Bronchial epithelial cell (primary cell): Measurements from ENCODE around the gene DELE1. TPM values are rescaled to one million over a fixed set of nuclear protein-coding genes. Genes with fewer than 3 reads are reported as not detected.

Experiments used
- DNase-seq: peaks from one replicate; pipeline ENCODE4 v3.0.0-alpha.2; 2010; ENCODE audit warnings: low read depth
- FAIRE-seq: peaks from 2 replicates; lab custom pipeline; 2011; peaks lifted over from hg19 to GRCh38; lab: Jason Lieb, UNC
- H3K27me3 ChIP-seq: 2 replicates; pipeline ENCODE4 v1.5.1; 2011; ENCODE audit warnings: low read length; ENCODE audit not compliant: control insufficient read depth, insufficient read depth
- H3K36me3 ChIP-seq: 2 replicates; pipeline ENCODE4 v1.5.1; 2011; ENCODE audit warnings: low read length; ENCODE audit not compliant: control insufficient read depth, insufficient read depth
- H3K4me3 ChIP-seq: 2 replicates; pipeline ENCODE4 v1.5.1; 2011; ENCODE audit warnings: mild to moderate bottlenecking, low read depth, low read length, control low read depth
- total RNA-seq: library from RNA; depleted of rRNA; stranded (reverse); fragments of >200 nt; gene quantifications from 2 replicates; pipeline ENCODE4 v1.2.1, GENCODE V29; 2014
- TF ChIP-seq, protein P1 (sequence below): IDR thresholded peaks from 2 replicates; pipeline ENCODE4 v1.5.1; 2011; ENCODE audit warnings: mild to moderate bottlenecking, moderate library complexity, low read length, control low read depth, inconsistent platforms; ENCODE audit not compliant: insufficient read depth, severe bottlenecking

Gene DELE1
- total RNA-seq, 1 donor from 2014 or later, result 14.0 TPM

DNA sequence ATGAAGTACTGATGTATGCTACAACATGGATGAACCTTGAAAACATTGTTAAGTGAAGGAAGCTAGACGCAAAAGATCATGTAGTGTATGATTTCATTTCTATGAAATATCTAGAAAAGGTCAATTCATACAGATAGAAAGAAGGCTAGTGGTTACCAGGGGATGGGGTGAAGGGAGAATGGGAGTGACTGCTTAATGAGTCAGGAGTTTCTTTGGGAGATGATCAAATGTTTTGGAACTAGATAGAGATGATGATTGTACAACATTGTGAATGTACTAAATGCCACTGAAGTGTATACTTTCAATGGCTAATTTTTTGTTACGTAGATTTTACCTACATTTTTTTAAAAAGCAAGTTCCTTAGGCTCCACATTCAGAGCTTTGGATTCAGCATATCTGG lies 14.9 kb upstream of the DELE1 start:
- FAIRE-seq, result no peak
- no peaks in the 10 kb centered on the region for H3K27me3 ChIP-seq

DNA sequence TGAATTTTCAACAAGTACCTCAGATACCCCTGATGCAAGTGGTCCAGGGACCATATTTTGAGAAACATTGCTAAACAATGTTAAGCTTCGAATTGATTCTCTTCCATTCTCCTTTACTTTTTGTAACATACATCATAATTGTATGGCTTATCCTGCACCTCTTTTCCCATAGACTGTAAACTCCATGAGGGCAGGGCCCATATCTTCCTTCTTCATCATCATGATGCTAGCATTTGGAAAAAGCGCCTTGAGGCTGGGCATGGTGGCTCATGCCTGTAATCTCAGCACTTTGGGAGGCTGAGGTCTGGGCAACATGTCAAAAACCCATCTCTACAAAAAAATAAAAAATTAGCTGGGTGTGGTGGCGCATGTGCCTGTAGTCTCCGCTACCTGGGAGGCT lies 14.5 kb upstream of the DELE1 start:
- H3K4me3 ChIP-seq, result no peak overlapping the region
- no peak for FAIRE-seq
- DNase-seq, result no peak
- H3K27me3 ChIP-seq, result no peaks in the 10 kb centered on the region
- TF ChIP-seq, protein P1, sequence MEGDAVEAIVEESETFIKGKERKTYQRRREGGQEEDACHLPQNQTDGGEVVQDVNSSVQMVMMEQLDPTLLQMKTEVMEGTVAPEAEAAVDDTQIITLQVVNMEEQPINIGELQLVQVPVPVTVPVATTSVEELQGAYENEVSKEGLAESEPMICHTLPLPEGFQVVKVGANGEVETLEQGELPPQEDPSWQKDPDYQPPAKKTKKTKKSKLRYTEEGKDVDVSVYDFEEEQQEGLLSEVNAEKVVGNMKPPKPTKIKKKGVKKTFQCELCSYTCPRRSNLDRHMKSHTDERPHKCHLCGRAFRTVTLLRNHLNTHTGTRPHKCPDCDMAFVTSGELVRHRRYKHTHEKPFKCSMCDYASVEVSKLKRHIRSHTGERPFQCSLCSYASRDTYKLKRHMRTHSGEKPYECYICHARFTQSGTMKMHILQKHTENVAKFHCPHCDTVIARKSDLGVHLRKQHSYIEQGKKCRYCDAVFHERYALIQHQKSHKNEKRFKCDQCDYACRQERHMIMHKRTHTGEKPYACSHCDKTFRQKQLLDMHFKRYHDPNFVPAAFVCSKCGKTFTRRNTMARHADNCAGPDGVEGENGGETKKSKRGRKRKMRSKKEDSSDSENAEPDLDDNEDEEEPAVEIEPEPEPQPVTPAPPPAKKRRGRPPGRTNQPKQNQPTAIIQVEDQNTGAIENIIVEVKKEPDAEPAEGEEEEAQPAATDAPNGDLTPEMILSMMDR, result no peak
- H3K36me3 ChIP-seq, result no peaks in the 10 kb centered on the region

More for the DNA sequence above, 14.9 kb upstream of the DELE1 start:
- Histone ChIP-seq H3K4me3 (no peak overlapping the region), H3K36me3 (no peaks in the 10 kb centered on the region)
- peak; percentile 59 for DNase-seq
- TF ChIP-seq, protein P1, result no peak

DNA sequence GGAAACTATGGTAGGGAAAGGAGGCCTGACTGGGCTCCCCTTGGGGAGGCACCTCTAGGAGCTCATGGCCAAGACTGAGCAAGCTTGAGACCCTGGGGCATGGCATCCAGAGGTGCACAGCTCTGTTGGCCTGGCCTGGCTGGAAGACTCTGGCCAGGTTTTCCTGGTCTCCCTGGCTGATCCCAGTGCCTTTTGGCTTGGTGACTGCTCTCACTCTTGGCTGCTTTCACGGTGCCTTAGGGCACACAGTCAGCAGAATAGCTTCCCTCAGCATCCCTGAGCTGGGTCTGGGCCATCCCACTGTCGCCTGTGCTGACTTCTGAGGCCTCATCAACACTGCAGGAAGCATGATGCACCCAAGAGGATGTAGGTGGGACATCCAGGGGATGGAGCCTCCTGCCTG lies 13.4 kb upstream of the DELE1 start:
- Histone ChIP-seq H3K36me3 (no peaks in the 10 kb centered on the region), H3K4me3 (no peak overlapping the region), H3K27me3 (no peaks in the 10 kb centered on the region)
- FAIRE-seq (no peak), DNase-seq (peak; percentile 51)
- TF ChIP-seq, protein P1, result no peak

DNA sequence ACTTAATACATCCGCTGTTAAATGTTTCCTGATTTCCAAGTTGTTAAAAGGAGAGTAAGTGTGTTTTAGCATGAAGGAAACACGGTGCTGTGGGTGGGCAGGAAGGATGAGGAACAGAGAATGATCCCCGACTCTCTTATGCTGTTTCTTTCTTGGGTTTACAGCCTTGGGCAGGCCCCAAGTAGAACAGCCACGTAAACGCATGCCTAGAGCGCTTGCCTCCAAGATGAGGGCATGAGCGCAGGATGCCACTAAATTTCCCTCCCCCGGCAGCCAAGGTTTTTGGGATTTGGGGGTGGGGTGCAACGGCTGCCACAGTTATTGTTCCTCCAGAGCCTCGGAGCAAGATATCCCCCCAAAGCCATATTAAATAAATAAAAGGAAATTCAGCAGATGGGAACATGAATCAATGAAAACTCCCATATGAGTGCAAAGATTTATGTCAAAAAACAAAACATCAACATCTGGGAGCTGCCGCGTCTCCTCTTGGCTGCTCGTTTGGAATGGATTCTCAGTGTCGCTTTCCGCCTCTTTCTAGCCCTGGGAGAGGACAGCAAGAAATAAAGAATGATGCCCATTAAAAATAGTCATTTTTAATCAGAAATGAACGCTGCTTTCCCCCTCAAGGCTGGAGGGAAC lies 10.0 kb upstream of the DELE1 start:
- FAIRE-seq, result no peak

DNA sequence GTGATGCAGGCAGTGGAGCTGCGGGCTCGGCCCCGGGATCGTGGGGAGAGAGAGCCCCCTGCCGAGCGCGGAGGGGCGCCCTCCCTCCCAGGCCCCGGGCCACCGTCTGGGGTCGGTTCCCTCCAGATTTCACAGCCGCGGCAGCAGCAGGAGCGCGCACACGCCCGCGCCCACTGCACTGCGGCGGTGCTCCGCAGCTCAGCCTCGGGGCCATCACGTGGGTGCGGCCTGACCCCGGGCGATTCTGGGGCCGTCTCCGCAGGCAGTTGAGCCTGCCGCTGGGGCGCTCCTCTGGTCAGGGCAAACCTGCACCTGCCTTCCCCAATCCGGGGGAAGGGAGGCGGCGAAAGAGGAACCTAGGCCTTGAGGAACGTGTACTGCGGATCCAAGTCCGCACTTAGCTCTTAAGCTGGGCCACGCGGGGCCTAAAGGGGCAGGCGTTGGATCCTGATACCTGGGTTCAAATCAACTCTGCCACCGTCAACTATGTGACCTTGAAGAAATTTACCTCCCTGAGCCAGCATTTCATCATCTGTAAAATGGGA lies 9.4 kb upstream of the DELE1 start:
- FAIRE-seq (no peak), DNase-seq (no peak)
- no peak overlapping the region for H3K4me3 ChIP-seq

More for the DNA sequence above, 10.0 kb upstream of the DELE1 start:
- H3K36me3 ChIP-seq, result no peaks in the 10 kb centered on the region
- H3K27me3 ChIP-seq, result peaks cover 1% of the 10 kb centered on the region
- DNase-seq, result no peak
- no peak overlapping the region for H3K4me3 ChIP-seq
- TF ChIP-seq, protein P1, result no peak

More for the DNA sequence above, 9.4 kb upstream of the DELE1 start:
- Histone ChIP-seq H3K27me3 (peaks cover 1% of the 10 kb centered on the region), H3K36me3 (no peaks in the 10 kb centered on the region)
- TF ChIP-seq, protein P1, result peak; percentile 22
